Hematopoietic multipotent progenitor cell (in vitro differentiated cells): ENCODE measurements around the gene MEPCE. TPM values are rescaled to one million over a fixed set of nuclear protein-coding genes. Genes with fewer than 3 reads are reported as not detected.

Source experiments
- DNase-seq, 3 donors: peaks; one replicate each; pipeline ENCODE4 v3.0.0-alpha.2; 2011 to 2015; ENCODE audit warnings: low read depth in 2 of 3, low spot score in 2 of 3
- total RNA-seq: library from RNA; depleted of rRNA; stranded (reverse); fragments of >200 nt; gene quantifications from one replicate; pipeline ENCODE4 v1.2.3, GENCODE V29; 2012

Gene MEPCE
- total RNA-seq, 1 donor = 88.3 TPM

GRCh38 chr7:100406767-100407166 lies 22.9 kb upstream of the MEPCE start:
- no peak for DNase-seq

GRCh38 chr7:100407285-100408180 lies 22.1 kb upstream of the MEPCE start:
- DNase-seq = peak; percentile 31 to 79 (median 70)

- DNase-seq = no peak
Measured at GRCh38 chr7:100411101-100411500, 18.5 kb upstream of the MEPCE start.

- DNase-seq = no peak
Measured at GRCh38 chr7:100413346-100413745, 16.3 kb upstream of the MEPCE start.

- no peak for DNase-seq
Measured at GRCh38 chr7:100413889-100414288, 15.7 kb upstream of the MEPCE start.

- DNase-seq = no peak
Measured at GRCh38 chr7:100415448-100415847, 14.2 kb upstream of the MEPCE start.

GRCh38 chr7:100418930-100419659 lies 10.5 kb upstream of the MEPCE start:
- DNase-seq = no peak

GRCh38 chr7:100419660-100420226 lies 9.9 kb upstream of the MEPCE start:
- DNase-seq = no peak

- no peak for DNase-seq
Measured at GRCh38 chr7:100423315-100423714, 6.3 kb upstream of the MEPCE start.

GRCh38 chr7:100425347-100425746 lies 4.3 kb upstream of the MEPCE start:
- DNase-seq = no peak

- no peak for DNase-seq
Measured at GRCh38 chr7:100426516-100426915, 3.1 kb upstream of the MEPCE start.

- no peak for DNase-seq
Measured at GRCh38 chr7:100427762-100428198, 1.9 kb upstream of the MEPCE start.

- DNase-seq = peak; percentile 95 to 98 (median 97)
Measured at GRCh38 chr7:100428199-100428966, 1.2 kb upstream of the MEPCE start, which contains the start of gene ZCWPW1. Gene ZCWPW1 (minus strand): TSS chr7:100428703. CDS start chr7:100420649, 8,054 bp downstream.

GRCh38 chr7:100428967-100429636 lies 529 bp upstream of the MEPCE start:
- DNase-seq = peak; percentile 99 to 100 (median 100)

- no peak for DNase-seq
Measured at GRCh38 chr7:100430493-100431285, 1.1 kb downstream of the MEPCE start.

- DNase-seq = no peak
Measured at GRCh38 chr7:100431286-100431735, 1.7 kb downstream of the MEPCE start.

GRCh38 chr7:100432053-100432452 lies 2.4 kb downstream of the MEPCE start:
- DNase-seq = no peak

- DNase-seq = no peak
Measured at GRCh38 chr7:100432621-100433275, 3.1 kb downstream of the MEPCE start.

- DNase-seq = no peak
Measured at GRCh38 chr7:100433276-100433591, 3.6 kb downstream of the MEPCE start.
